HL-60/S4 treated with phorbol 12-myristate 13-acetate at 8.2 ng/mL for 4 days and 3 days (cell line): ENCODE data around the gene HMOX1.
"Not testable (repeated sequence)": the region's sequence is repeated elsewhere in the genome, so short reads cannot be mapped to it uniquely, and the experiment has no call there.

Experiments
- in situ Hi-C: fragments of 300-500 bp; cut with MboI; formaldehyde crosslinking; loops from 2 replicates; pipeline ENCODE4 v1.15.0; 2022; ENCODE audit warnings: low sequenced_read_pairs

Gene HMOX1

DNA sequence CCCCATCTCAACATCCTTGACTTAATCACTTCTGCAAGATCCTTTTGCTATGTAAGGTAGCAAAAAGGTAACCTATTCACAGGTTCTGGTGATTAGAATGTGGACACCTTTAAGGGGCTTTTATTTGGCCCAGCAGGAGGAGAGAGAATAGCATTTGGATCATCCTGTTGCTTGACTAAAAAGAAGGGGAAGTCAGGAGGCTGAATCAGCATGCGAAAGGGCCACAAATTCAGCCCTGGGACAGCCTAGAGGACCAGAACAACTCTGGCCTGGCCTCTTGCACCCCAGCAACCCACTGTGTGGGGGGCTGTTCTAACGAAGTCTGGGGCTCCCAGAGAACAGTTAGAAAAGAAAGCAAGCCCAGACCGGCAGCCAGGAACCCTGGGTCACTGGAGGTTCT is 3.2 kb upstream of the HMOX1 start:
- in situ Hi-C loops = no loop called here

- in situ Hi-C loops = no loop called here
Observed at GRCh38 chr22:35378621-35379020, 2.3 kb upstream of the HMOX1 start.

- in situ Hi-C loops = no loop called here
Observed at GRCh38 chr22:35379146-35379993, 1.5 kb upstream of the HMOX1 start.

DNA sequence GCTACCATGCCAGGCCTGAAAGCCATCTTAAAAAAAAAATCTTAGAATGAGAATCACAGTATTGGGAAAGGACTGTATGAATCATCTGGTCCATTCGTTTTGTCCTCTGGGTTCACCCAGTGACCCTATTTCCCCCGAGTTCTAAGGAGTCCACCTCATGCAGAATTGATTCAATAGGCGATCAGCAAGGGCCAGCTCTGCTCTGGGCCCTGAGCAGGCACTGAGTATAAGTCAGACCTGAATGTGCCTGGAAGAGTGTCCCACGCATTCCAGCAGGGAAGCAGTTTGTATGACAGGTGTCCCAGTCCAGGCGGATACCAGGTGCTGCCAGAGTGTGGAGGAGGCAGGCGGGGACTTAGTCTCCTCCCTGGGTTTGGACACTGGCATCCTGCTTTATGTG is 883 bp upstream of the HMOX1 start:
- in situ Hi-C loops = no loop called here

DNA sequence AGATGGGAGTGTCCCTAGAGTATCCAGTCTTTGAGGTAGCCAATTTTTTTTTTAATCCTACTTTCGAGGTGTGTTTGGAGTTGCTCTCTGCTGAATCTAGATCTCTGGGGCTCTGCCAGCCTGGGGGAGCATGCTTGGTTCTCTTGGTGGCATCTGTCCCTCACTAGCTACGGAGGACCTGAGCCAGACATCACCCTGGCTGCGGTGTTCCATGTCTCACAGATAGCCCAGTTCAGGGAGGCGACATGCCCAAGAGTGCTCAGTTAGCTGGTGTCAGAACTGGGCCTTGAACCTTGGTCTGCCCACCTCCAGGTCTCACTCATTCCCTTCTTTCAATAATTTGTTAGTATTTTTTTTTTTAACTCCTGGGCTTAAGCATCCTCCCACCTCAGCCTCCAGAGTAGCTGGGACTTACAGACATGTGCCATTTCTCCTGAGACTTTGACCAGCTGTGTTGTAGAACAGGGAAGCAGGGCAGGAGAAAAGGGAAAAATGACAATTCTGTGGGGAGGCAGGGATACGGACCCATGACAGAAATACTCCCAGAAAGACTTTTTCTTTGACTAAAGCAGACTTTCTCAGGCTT is 621 bp downstream of the HMOX1 start:
- in situ Hi-C loops = no loop called here

DNA sequence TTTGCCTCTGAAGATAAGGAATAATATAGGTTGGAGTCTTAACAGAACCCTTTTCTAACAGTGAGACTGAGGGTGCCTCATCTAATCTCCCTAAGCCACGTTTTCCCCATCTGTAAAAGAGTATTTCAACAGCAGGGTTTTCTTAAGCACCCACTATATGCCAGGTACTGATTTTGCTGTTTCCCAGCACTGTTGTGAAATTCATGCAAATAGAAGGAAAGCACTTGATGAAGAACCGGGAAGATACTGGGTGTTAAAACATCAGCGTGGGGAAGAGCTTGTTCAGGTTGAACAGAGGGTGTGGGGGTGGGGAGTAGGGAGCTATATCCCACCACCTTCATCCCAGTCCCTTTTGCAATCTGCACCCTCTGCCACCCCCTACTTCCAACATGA is 2.8 kb downstream of the HMOX1 start:
- in situ Hi-C loops = no loop called here

DNA sequence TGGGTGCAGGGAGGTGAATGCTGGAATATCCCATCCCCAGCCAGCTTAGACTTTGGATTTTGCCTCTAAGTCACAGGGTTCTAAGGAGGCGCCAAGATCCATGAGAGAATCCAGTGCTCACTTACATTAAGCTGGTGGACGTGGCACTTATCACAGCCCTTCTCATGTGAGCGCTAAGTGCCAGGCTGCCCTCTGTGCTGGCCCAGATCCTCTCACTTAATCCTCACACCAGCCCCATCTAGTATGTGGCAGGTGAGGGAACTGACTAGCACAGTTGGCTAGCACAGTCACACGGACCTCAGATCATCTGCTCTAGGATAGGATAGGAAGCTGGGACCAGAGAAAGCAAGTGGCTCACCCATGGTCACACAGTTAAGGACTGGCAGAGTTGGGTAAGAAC is 3.6 kb downstream of the HMOX1 start:
- in situ Hi-C loops = no loop called here

DNA sequence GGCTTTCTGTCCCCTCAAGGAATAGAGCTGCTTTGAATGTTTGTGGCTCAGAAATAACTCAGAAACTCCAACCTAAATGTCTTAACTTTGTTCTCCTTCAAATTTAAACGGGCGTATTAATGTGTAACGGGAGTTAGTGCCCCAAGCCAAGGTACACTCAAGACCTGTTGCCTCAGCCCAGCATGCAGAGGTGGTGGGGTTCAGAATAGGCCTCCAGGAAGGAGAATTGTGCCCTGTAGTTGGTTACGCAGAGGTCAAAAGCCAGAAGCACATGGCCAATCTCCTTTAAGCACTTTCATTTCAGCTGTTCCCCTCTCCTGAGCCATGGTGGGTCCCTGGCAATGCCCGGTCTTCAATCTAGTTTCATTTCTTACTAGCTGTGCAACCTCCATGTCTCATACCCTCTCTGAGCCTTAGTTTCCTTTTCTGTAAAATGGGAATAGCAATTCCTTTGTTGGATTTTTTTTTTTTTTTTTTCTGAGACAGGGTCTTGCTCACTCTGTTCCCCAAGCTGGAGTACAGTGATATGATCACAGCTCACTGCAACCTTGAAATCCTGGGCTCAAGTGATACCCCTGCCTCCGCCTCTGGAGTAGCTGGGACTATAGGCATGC is 4.2 kb downstream of the HMOX1 start:
- in situ Hi-C loops = no loop called here

- in situ Hi-C loops = no loop called here
Observed at GRCh38 chr22:35386670-35387288, 5.9 kb downstream of the HMOX1 start.

DNA sequence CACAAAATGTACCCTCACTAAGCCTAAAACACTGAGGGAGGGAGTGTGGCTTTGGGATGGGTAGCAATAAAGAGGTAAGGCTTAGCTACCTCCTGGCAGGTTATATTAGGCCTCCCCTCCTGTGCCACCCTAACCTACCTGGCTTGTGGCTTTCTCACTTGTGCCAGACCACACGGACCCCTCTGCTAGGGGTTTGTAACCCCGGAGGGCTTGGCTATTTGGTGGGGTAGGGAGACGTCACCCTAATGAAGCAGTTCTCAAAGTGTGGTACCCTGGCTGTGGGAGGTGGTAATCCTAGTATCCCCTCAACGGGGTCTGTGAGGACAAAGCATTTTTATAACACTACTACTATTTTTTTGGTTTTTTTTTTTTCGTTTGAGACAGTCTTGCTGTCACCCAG is 10.0 kb downstream of the HMOX1 start:
- in situ Hi-C loops = no loop called here

DNA sequence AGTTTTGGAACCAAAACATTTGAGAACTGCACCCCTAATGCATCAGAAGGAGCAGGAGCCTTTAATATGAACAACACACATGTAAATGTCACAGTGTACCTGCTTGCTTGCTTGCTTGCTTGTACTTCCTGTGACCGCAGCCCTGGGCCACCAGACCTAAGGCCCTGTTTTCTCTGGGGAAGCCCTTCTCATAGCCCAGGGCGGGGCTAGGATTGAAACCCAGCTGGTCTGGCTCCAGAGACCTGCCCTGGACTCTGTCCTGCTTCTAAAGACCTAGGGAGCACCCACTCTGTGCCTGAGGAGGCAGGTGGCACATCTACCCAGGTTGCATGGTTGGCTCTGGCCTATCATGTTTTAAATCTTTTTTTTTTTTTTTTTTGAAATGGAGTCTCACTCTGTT is 11.5 kb downstream of the HMOX1 start:
- in situ Hi-C loops = no loop called here

GRCh38 chr22:35393116-35394010 is 12.5 kb downstream of the HMOX1 start:
- in situ Hi-C loops = no loop called here

DNA sequence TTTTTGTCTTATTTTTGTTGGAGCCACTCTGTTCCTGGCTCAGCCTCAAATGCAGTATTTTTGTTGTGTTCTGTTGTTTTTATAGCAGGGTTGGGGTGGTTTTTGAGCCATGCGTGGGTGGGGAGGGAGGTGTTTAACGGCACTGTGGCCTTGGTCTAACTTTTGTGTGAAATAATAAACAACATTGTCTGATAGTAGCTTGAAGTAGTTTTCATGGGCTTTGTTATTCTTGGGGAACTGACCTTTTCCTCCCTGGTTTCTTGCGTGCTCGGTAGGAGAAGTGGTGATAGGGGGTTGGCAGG is 13.1 kb downstream of the HMOX1 start:
- in situ Hi-C loops = no loop called here

GRCh38 chr22:35394810-35395563 is 14.1 kb downstream of the HMOX1 start:
- in situ Hi-C loops = no loop called here

GRCh38 chr22:35396622-35397021 is 15.7 kb downstream of the HMOX1 start:
- in situ Hi-C loops = not testable (repeated sequence)

DNA sequence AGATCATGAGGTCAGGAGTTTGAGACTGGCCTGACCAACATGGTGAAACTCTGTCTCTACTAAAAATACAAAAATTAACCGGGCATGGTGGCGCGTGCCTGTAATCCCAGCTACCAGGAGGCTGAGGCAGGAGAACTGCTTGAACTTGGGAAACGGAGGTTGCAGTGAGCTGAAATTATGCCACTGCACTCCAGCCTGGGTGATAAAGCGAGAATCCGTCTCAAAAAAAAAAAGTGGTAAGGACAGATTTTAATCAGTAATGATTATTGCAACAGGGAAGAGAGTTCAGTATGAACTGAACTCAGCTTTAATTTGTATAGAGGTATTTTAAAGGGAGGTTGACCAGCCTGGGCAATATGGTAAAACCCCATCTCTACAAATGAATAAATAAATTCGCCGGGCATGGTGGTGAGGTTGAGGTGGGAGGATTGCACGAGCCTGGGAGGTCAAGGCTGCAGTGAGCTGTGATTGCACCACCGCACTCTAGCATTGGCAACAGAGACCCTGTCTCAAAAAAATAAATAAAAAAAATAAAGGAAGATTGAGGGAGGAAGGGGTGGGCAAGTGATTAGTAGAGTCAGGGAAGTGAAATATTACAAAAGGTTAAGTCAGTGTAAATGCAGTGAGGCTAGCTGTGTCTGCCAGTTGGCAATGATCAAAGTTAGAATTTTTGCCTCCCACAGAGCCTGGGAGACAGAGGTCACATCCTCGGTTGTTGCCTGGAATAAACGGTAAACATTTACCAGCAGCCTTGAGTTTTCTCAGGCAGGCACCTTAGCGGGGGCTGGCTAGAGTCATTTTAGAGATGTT is 16.4 kb downstream of the HMOX1 start:
- in situ Hi-C loops = no loop called here

DNA sequence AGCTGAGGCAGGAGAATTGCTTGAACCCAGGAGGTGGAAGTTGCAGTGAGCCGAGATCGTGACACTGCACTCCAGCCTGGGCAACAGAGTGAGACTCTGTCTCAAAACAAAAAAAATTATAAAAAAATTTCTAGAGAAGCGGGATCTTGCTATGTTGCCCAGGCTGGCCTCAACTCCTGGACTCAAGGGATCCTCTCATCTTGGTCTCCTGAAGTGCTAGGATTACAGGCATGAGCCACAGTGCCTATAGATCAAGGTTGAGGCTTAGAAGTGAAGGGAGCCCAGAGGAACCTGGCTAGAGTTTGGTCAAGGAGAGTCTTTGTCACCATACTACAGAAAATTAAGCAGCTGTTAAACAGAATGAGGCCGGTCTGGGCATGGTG is 17.7 kb downstream of the HMOX1 start:
- in situ Hi-C loops = no loop called here

DNA sequence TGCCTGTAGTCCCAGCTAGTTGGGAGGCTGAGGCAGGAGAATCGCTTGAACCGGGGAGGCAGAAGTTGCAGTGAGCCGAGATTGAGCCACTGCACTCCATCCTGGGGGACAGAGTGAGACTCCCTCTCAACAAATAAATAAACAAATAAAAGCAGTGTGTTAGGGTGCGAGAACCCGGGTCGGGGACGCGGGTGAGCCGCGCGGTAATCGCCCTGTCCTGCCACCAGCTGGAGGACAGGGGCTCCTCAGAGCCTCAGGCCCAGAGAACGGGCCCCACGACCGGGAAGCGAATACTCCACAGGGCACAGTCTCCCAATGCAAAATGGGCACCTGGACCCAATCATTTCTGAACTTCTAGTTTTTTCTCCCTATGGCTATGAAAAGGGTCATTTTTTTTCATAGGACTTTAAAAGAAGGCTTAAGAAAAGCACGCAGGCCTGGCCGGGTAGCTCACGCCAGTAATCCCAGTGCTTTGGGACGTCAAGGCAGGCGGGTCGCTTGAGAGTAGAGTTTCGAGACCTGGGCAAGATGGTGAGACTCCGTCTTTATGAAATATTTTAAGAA is 18.3 kb downstream of the HMOX1 start:
- in situ Hi-C loops = no loop called here
